CD4-positive, CD25-positive, alpha-beta regulatory T cell (primary cell): Measurements from ENCODE around the gene CCL27. TPM values are rescaled to one million over a fixed set of nuclear protein-coding genes. Genes with fewer than 3 reads are reported as not detected.
A peak's percentile ranks its signal among the peaks of the same experiment; 100 is the strongest.

Experiments
- ATAC-seq, 2 donors: fragments of 150-1000 bp; cut with Tn5 transposase; one replicate each; pipeline ENCODE4 v1.10.0; 2021; ENCODE audit warnings: low read depth in 2 of 2, moderate number of reproducible peaks in 2 of 2, moderate library complexity in 1 of 2
- DNase-seq, 3 donors: peaks; one replicate each; pipeline versions ENCODE4 v3.0.0 to v3.0.0-alpha.2; 2012 to 2022; ENCODE audit warnings: mixed read lengths in 1 of 3
- H3K27ac ChIP-seq: one replicate; pipeline ENCODE4 v1.7.0; 2013; ENCODE audit warnings: mild to moderate bottlenecking, low read length; ENCODE audit not compliant: insufficient read depth, poor library complexity, severe bottlenecking
- H3K27me3 ChIP-seq: one replicate; pipeline ENCODE4 v1.7.0; 2013; ENCODE audit warnings: low read length; ENCODE audit not compliant: control insufficient read depth, insufficient read depth
- H3K36me3 ChIP-seq: one replicate; pipeline ENCODE4 v1.7.0; 2013; ENCODE audit warnings: mild to moderate bottlenecking, low read length, moderate library complexity; ENCODE audit not compliant: control insufficient read depth, insufficient read depth
- H3K4me1 ChIP-seq: 2 replicates; pipeline ENCODE4 v1.7.0; 2013; ENCODE audit warnings: mild to moderate bottlenecking, low read length; ENCODE audit not compliant: insufficient read depth, control insufficient read depth, poor library complexity, severe bottlenecking
- H3K4me3 ChIP-seq: one replicate; pipeline ENCODE4 v1.7.0; 2013; ENCODE audit warnings: low read depth, mild to moderate bottlenecking, low read length, moderate library complexity
- H3K9me3 ChIP-seq, 2 experiments: 1 replicate in 1 of 2; 2 replicates in 1 of 2; pipeline ENCODE4 v1.7.0; 2013; ENCODE audit warnings: low read length in 2 of 2, mild to moderate bottlenecking in 1 of 2, moderate library complexity in 1 of 2; ENCODE audit not compliant: control insufficient read depth in 2 of 2
- H3K27ac Mint-ChIP-seq, 3 donors: one replicate each; pipeline ENCODE4 v1.8.0; 2020 to 2022; ENCODE audit warnings: mild to moderate bottlenecking in 3 of 3, mixed read lengths in 3 of 3, moderate library complexity in 2 of 3
- H3K27me3 Mint-ChIP-seq: one replicate; pipeline ENCODE4 v1.8.0; 2022; ENCODE audit warnings: mild to moderate bottlenecking, mixed read lengths
- H3K36me3 Mint-ChIP-seq: one replicate; pipeline ENCODE4 v1.8.0; 2020; ENCODE audit warnings: mixed read lengths
- H3K4me1 Mint-ChIP-seq, 4 donors: one replicate each; pipeline ENCODE4 v1.8.0; 2020 to 2022; ENCODE audit warnings: mixed read lengths in 4 of 4, mild to moderate bottlenecking in 1 of 4
- H3K4me3 Mint-ChIP-seq, 4 donors: one replicate each; pipeline ENCODE4 v1.8.0; 2020 to 2022; ENCODE audit warnings: mild to moderate bottlenecking in 4 of 4, mixed read lengths in 4 of 4, moderate library complexity in 3 of 4
- H3K9me3 Mint-ChIP-seq, 7 donors: one replicate each; pipeline ENCODE4 v1.8.0; 2020 to 2022; ENCODE audit warnings: mixed read lengths in 7 of 7, mild to moderate bottlenecking in 3 of 7, moderate library complexity in 2 of 7
- polyA plus RNA-seq, 4 donors: library from polyadenylated mRNA; unstranded; fragments of 300-500 nt; fragmentation: Illumina TruSeq; gene quantifications; one replicate each; pipeline ENCODE4 v1.2.3, GENCODE V29; 2021
- total RNA-seq: library from RNA; stranded (reverse); gene quantifications from one replicate; pipeline ENCODE4 v1.2.3, GENCODE V29; 2022

The CCL27 gene
- total and polyA plus RNA-seq, 5 donors from 2014 or later = 0.28 TPM; not detected in 4

- Histone ChIP-seq H3K27me3 (no peaks in the 10 kb centered on the region), H3K4me3 (peak overlapping the region; percentile 73), H3K9me3 (peaks cover 2 to 3% of the 10 kb centered on the region in 2 experiments), H3K36me3 (no peaks in the 10 kb centered on the region), H3K4me1 (peaks cover 37% of the 10 kb centered on the region), H3K27ac (peak overlapping the region; percentile 98)
- H3K36me3 Mint-ChIP-seq = peaks cover 14% of the 10 kb centered on the region
- ATAC-seq (peak; percentile 32 to 50), DNase-seq (peak; percentile 64 to 86 (median 65))
- peaks cover 10 to 64% (median 36%) of the 10 kb centered on the region in 4 donors for H3K4me1 Mint-ChIP-seq
- peak overlapping the region; percentile 85 to 94 (median 93) for H3K4me3 Mint-ChIP-seq
- peak overlapping the region; percentile 97 to 98 (median 97) for H3K27ac Mint-ChIP-seq
- H3K9me3 Mint-ChIP-seq = peaks cover 0 to 5% (median 3%) of the 10 kb centered on the region in 7 donors
- H3K27me3 Mint-ChIP-seq = peaks cover 5% of the 10 kb centered on the region
These were observed 2.0 kb upstream of the CCL27 start for GRCh38 chr9:34664281-34665066.

- peaks cover 10 to 64% (median 36%) of the 10 kb centered on the region in 4 donors for H3K4me1 Mint-ChIP-seq
These were observed 797 bp upstream of the CCL27 start for GRCh38 chr9:34663303-34663605.

GRCh38 chr9:34659592-34660253, 2.7 kb downstream of the CCL27 start:
- peaks cover 5 to 41% (median 38%) of the 10 kb centered on the region in 4 donors for H3K4me1 Mint-ChIP-seq
- Histone ChIP-seq H3K27me3 (no peaks in the 10 kb centered on the region), H3K9me3 (no peaks in the 10 kb centered on the region), H3K36me3 (no peaks in the 10 kb centered on the region), H3K27ac (no peak overlapping the region), H3K4me1 (peaks cover 30% of the 10 kb centered on the region), H3K4me3 (no peak overlapping the region)
- ATAC-seq (no peak), DNase-seq (no peak)
- H3K27ac Mint-ChIP-seq = no peak overlapping the region
- H3K9me3 Mint-ChIP-seq = no peaks in the 10 kb centered on the region
- no peaks in the 10 kb centered on the region for H3K27me3 Mint-ChIP-seq
- H3K4me3 Mint-ChIP-seq = no peak overlapping the region
- H3K36me3 Mint-ChIP-seq = peaks cover 9% of the 10 kb centered on the region

More at GRCh38 chr9:34663303-34663605, 797 bp upstream of the CCL27 start:
- no peak for ATAC-seq
- Histone ChIP-seq H3K4me1 (peaks cover 37% of the 10 kb centered on the region), H3K9me3 (no peaks in the 10 kb centered on the region), H3K4me3 (peak overlapping the region; percentile 73), H3K36me3 (no peaks in the 10 kb centered on the region), H3K27ac (peak overlapping the region; percentile 98), H3K27me3 (no peaks in the 10 kb centered on the region)
- Mint-ChIP-seq H3K4me3 (peak overlapping the region; percentile 52 to 94 (median 88)), H3K27ac (peak overlapping the region; percentile 88 to 97 (median 96)), H3K36me3 (peaks cover 9% of the 10 kb centered on the region), H3K27me3 (peaks cover 5% of the 10 kb centered on the region), H3K9me3 (no peaks in the 10 kb centered on the region)
- peak in 2 of 3 donors; percentile 17 to 77 for DNase-seq

- peaks cover 17% of the 10 kb centered on the region for H3K4me1 ChIP-seq
- no peak overlapping the region for H3K27ac ChIP-seq
- no peaks in the 10 kb centered on the region for H3K27me3 Mint-ChIP-seq
- ATAC-seq = no peak
- H3K4me3 ChIP-seq = no peak overlapping the region
- H3K36me3 Mint-ChIP-seq = peaks cover 9% of the 10 kb centered on the region
- no peak overlapping the region for H3K27ac Mint-ChIP-seq
- H3K9me3 ChIP-seq = no peaks in the 10 kb centered on the region
- H3K4me3 Mint-ChIP-seq = no peak overlapping the region
- no peaks in the 10 kb centered on the region for H3K9me3 Mint-ChIP-seq
- peaks cover 0 to 28% (median 27%) of the 10 kb centered on the region in 4 donors for H3K4me1 Mint-ChIP-seq
- no peaks in the 10 kb centered on the region for H3K36me3 ChIP-seq
- DNase-seq = no peak
- no peaks in the 10 kb centered on the region for H3K27me3 ChIP-seq
These were observed 4.0 kb downstream of the CCL27 start for GRCh38 chr9:34658461-34658860.

- no peak overlapping the region for H3K27ac ChIP-seq
- Mint-ChIP-seq H3K9me3 (no peaks in the 10 kb centered on the region), H3K4me1 (peaks cover 9 to 28% (median 26%) of the 10 kb centered on the region in 4 donors), H3K4me3 (no peak overlapping the region), H3K27ac (peak overlapping the region in 1 of 3 donors; percentile 25), H3K27me3 (no peaks in the 10 kb centered on the region), H3K36me3 (peaks cover 9% of the 10 kb centered on the region)
- DNase-seq = no peak
- H3K9me3 ChIP-seq = no peaks in the 10 kb centered on the region
- H3K4me3 ChIP-seq = no peak overlapping the region
- no peaks in the 10 kb centered on the region for H3K27me3 ChIP-seq
- no peaks in the 10 kb centered on the region for H3K36me3 ChIP-seq
- no peak for ATAC-seq
- peaks cover 3% of the 10 kb centered on the region for H3K4me1 ChIP-seq
These were observed 5.5 kb downstream of the CCL27 start for GRCh38 chr9:34656992-34657391.

- Histone ChIP-seq H3K4me1 (no peaks in the 10 kb centered on the region), H3K36me3 (peaks cover 13% of the 10 kb centered on the region), H3K27me3 (no peaks in the 10 kb centered on the region), H3K27ac (no peak overlapping the region), H3K9me3 (no peaks in the 10 kb centered on the region), H3K4me3 (no peak overlapping the region)
- Mint-ChIP-seq H3K4me1 (peaks cover 9 to 29% (median 27%) of the 10 kb centered on the region in 4 donors), H3K27me3 (no peaks in the 10 kb centered on the region), H3K9me3 (no peaks in the 10 kb centered on the region), H3K36me3 (peaks cover under 1% of the 10 kb centered on the region), H3K27ac (peak overlapping the region in 1 of 3 donors; percentile 44), H3K4me3 (no peak overlapping the region)
- ATAC-seq = no peak
- DNase-seq = no peak
These were observed 7.1 kb downstream of the CCL27 start for GRCh38 chr9:34655394-34655793.

- H3K36me3 Mint-ChIP-seq = peaks cover under 1% of the 10 kb centered on the region
- H3K4me1 Mint-ChIP-seq = peaks cover 9 to 33% (median 28%) of the 10 kb centered on the region in 4 donors
- H3K27ac Mint-ChIP-seq = peak overlapping the region in 1 of 3 donors; percentile 35
- H3K27me3 Mint-ChIP-seq = no peaks in the 10 kb centered on the region
- no peak for DNase-seq
- no peak overlapping the region for H3K4me3 ChIP-seq
- H3K27ac ChIP-seq = no peak overlapping the region
- no peaks in the 10 kb centered on the region for H3K4me1 ChIP-seq
- H3K36me3 ChIP-seq = peaks cover 22% of the 10 kb centered on the region
- H3K27me3 ChIP-seq = no peaks in the 10 kb centered on the region
- no peak for ATAC-seq
- no peaks in the 10 kb centered on the region for H3K9me3 ChIP-seq
- no peaks in the 10 kb centered on the region for H3K9me3 Mint-ChIP-seq
- peak overlapping the region in 1 of 4 donors; percentile 32 for H3K4me3 Mint-ChIP-seq
These were observed 8.0 kb downstream of the CCL27 start for GRCh38 chr9:34654323-34655051.
